ENCODE data around the gene MTG2. TPM values are rescaled to one million over a fixed set of nuclear protein-coding genes. Genes with fewer than 3 reads are reported as not detected.

The MTG2 gene
- total and polyA plus RNA-seq, 2 of the 13 experiments (the other 11 are each of a cell fraction or from before 2014, with no cell fraction given) = 20.4 to 37.8 TPM

DNA sequence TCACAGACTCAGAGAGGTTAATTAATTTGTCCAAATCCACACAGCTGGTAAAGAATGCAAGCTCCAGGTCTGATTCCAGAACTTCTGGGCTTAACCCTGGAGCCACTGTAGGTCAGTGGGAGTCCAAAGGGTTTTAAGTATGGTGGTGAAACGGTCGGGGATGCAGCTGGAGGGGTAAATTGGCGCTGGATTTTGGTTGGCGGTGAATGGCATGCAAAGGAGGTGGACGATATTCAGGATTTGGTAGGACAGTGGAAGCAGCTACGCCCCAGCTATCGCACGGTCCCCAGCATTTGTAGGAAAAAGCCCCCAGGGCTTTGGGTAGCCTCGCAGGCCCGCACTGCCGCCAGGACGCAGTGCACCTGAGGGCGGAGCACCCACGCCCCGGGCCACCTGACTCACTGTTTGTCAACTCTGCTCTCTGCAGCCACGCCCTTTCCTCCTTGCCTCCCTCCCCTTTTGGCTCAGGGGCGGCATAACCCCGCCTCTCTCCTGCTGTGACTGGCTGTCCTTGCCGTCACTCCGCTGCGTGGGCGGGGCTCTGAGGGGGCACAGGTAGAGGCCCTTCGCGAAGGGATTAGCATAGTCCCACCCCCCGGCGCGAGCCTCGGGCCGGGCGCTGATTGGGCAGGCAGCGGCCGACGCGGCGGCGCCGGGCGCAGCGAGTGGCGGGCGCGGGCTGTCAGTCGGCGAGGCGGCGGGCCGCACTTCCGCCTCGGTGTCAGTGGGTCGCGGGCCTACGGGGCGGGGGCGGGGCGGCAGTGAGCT lies 55.2 kb downstream of the MTG2 start, which contains the start of gene OSBPL2 (continued):
- TF ChIP-seq, protein P1, sequence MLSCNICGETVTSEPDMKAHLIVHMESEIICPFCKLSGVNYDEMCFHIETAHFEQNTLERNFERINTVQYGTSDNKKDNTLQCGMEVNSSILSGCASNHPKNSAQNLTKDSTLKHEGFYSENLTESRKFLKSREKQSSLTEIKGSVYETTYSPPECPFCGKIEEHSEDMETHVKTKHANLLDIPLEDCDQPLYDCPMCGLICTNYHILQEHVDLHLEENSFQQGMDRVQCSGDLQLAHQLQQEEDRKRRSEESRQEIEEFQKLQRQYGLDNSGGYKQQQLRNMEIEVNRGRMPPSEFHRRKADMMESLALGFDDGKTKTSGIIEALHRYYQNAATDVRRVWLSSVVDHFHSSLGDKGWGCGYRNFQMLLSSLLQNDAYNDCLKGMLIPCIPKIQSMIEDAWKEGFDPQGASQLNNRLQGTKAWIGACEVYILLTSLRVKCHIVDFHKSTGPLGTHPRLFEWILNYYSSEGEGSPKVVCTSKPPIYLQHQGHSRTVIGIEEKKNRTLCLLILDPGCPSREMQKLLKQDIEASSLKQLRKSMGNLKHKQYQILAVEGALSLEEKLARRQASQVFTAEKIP (CRISPR knock-in tag; IDR thresholded peaks at IDR 0.05; ENCODE audit: borderline replicate concordance) = no peak
- peak; percentile 15; the same call in 1 of the 2 replicates for TF ChIP-seq ZNF777 (CRISPR knock-in tag; IDR thresholded peaks at IDR 0.05)
- TF ChIP-seq FOXC1 (CRISPR knock-in tag; IDR thresholded peaks at IDR 0.05; ENCODE audit: borderline replicate concordance) = peak; percentile 86
- peak; percentile 70 for TF ChIP-seq TGIF2 (CRISPR knock-in tag; IDR thresholded peaks at IDR 0.05)
- TF ChIP-seq, protein P2, sequence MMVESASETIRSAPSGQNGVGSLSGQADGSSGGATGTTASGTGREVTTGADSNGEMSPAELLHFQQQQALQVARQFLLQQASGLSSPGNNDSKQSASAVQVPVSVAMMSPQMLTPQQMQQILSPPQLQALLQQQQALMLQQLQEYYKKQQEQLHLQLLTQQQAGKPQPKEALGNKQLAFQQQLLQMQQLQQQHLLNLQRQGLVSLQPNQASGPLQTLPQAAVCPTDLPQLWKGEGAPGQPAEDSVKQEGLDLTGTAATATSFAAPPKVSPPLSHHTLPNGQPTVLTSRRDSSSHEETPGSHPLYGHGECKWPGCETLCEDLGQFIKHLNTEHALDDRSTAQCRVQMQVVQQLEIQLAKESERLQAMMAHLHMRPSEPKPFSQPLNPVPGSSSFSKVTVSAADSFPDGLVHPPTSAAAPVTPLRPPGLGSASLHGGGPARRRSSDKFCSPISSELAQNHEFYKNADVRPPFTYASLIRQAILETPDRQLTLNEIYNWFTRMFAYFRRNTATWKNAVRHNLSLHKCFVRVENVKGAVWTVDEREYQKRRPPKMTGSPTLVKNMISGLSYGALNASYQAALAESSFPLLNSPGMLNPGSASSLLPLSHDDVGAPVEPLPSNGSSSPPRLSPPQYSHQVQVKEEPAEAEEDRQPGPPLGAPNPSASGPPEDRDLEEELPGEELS (CRISPR knock-in tag; IDR thresholded peaks at IDR 0.05) = peak; percentile 90
- 0 out of 2 replicates have a peak, but pooled peaks have one; percentile 8 for TF ChIP-seq PHF8 (CRISPR knock-in tag; IDR thresholded peaks at IDR 0.05)
- TF ChIP-seq CHD2 (IDR thresholded peaks at IDR 0.05; ENCODE audit: low read depth, low read length) = peak; percentile 66; the same call in 1 of the 2 replicates
- TF ChIP-seq, protein P3, sequence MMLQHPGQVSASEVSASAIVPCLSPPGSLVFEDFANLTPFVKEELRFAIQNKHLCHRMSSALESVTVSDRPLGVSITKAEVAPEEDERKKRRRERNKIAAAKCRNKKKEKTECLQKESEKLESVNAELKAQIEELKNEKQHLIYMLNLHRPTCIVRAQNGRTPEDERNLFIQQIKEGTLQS (CRISPR knock-in tag; IDR thresholded peaks at IDR 0.05) = peak; percentile 8; the same call in 1 of the 2 replicates
- 0 out of 2 replicates have a peak, but pooled peaks have one; percentile 37 for TF ChIP-seq ZNF230 (CRISPR knock-in tag; IDR thresholded peaks at IDR 0.05)
- 0 out of 2 replicates have a peak, but pooled peaks have one; percentile 35 for TF ChIP-seq TOE1 (CRISPR knock-in tag; IDR thresholded peaks at IDR 0.05)
- TF ChIP-seq ZNF550 (CRISPR knock-in tag; IDR thresholded peaks at IDR 0.05; ENCODE audit: borderline replicate concordance) = no peak
- TF ChIP-seq GATA4 (IDR thresholded peaks at IDR 0.05; ENCODE audit: borderline replicate concordance, low read depth) = no peak
- TF ChIP-seq MBD4 (IDR thresholded peaks at IDR 0.05; ENCODE audit: borderline replicate concordance, low read length) = no peak
- no peak for TF ChIP-seq SOX13 (IDR thresholded peaks at IDR 0.05)
- peak in 1 of 2 experiments; percentile 47; a peak in 2 of 4 replicates for TF ChIP-seq SOX13 (CRISPR knock-in tag; conservative IDR thresholded peaks at IDR 0.05 in 1 of 2, IDR thresholded peaks at IDR 0.05 in 1 of 2)
- TF ChIP-seq, protein P4, sequence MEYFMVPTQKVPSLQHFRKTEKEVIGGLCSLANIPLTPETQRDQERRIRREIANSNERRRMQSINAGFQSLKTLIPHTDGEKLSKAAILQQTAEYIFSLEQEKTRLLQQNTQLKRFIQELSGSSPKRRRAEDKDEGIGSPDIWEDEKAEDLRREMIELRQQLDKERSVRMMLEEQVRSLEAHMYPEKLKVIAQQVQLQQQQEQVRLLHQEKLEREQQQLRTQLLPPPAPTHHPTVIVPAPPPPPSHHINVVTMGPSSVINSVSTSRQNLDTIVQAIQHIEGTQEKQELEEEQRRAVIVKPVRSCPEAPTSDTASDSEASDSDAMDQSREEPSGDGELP (IDR thresholded peaks at IDR 0.05; ENCODE audit: borderline replicate concordance, low read depth) = peak; percentile 93; the same call in 1 of the 2 replicates
- no peak for TF ChIP-seq ZSCAN12 (CRISPR knock-in tag; IDR thresholded peaks at IDR 0.05)
- TF ChIP-seq ZNF34 (CRISPR knock-in tag; IDR thresholded peaks at IDR 0.05; ENCODE audit: borderline replicate concordance) = no peak; the same call in 1 of the 2 replicates
- no peak for TF ChIP-seq SAFB2 (CRISPR knock-in tag; IDR thresholded peaks at IDR 0.05; ENCODE audit: borderline replicate concordance, low read depth)
- TF ChIP-seq ZNF446 (CRISPR knock-in tag; IDR thresholded peaks at IDR 0.05) = no peak
- TF ChIP-seq ZNF225 (CRISPR knock-in tag; IDR thresholded peaks at IDR 0.05) = no peak
- no peak for TF ChIP-seq ZFAT (CRISPR knock-in tag; conservative IDR thresholded peaks at IDR 0.05)
- TF ChIP-seq, protein P5, sequence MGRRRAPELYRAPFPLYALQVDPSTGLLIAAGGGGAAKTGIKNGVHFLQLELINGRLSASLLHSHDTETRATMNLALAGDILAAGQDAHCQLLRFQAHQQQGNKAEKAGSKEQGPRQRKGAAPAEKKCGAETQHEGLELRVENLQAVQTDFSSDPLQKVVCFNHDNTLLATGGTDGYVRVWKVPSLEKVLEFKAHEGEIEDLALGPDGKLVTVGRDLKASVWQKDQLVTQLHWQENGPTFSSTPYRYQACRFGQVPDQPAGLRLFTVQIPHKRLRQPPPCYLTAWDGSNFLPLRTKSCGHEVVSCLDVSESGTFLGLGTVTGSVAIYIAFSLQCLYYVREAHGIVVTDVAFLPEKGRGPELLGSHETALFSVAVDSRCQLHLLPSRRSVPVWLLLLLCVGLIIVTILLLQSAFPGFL (CRISPR knock-in tag; IDR thresholded peaks at IDR 0.05) = 0 out of 2 replicates have a peak, but pooled peaks have one; percentile 38
- TF ChIP-seq PAX8 (CRISPR knock-in tag; IDR thresholded peaks at IDR 0.05; ENCODE audit: borderline replicate concordance) = 0 out of 2 replicates have a peak, but pooled peaks have one; percentile 53

Measured in HepG2 (cell line).